ENCODE measurements around the gene ACADM.
"Not testable (repeated sequence)": the region's sequence is repeated elsewhere in the genome, so short reads cannot be mapped to it uniquely, and the experiment has no call there.

ACADM gene

GRCh38 chr1:75796376-75797272 lies 72.1 kb downstream of the ACADM start, which contains the start of gene MSH4:
Gene MSH4, plus strand, starts transcription at chr1:75796882. Its CDS starts 104 bp downstream, at chr1:75796986.
- Histone ChIP-seq H3K18ac (ENCODE audit: low read length) (no peak within 1 kb of the TSS), H2BK5ac (ENCODE audit: low read length) (no peak within 1 kb of the TSS), H3K23ac (ENCODE audit: low read length) (no peak within 1 kb of the TSS), H3K36me3 (ENCODE audit: control insufficient read depth, insufficient read depth, low read length) (peaks cover 10% of the 10 kb centered on the region), H3K27ac (ENCODE audit: low read depth, low read length) (no peak within 1 kb of the TSS), H4K8ac (ENCODE audit: low read depth, low read length) (no peak within 1 kb of the TSS), H3K4ac (ENCODE audit: low read depth, low read length) (no peak within 1 kb of the TSS), H3K79me1 (ENCODE audit: low read length) (no peaks in the 10 kb centered on the region), H3K9ac (ENCODE audit: low read length) (no peak within 1 kb of the TSS), H2BK15ac (replicated peaks; ENCODE audit: low read depth) (no peak within 1 kb of the TSS), H3K79me2 (ENCODE audit: control insufficient read depth, insufficient read depth, low read length) (peaks cover 3% of the 10 kb centered on the region), H3K4me3 (ENCODE audit: low read length) (no peak within 1 kb of the TSS), H3K27me3 (ENCODE audit: insufficient read depth, low read length, poor library complexity) (no peaks in the 10 kb centered on the region), H3K4me2 (ENCODE audit: low read length) (no peak within 1 kb of the TSS), H2AK5ac (ENCODE audit: low read length) (no peak within 1 kb of the TSS), H3K56ac (ENCODE audit: low read length) (no peak within 1 kb of the TSS), H3K4me1 (ENCODE audit: control insufficient read depth, low read depth, low read length) (no peaks in the 10 kb centered on the region), H2BK120ac (ENCODE audit: low read depth, low read length) (no peak within 1 kb of the TSS), H4K5ac (ENCODE audit: low read length) (no peak within 1 kb of the TSS)
- no CpG with 5 or more reads among the region's 34 CpGs for whole genome bisulfite sequencing (ENCODE audit: extremely low coverage, insufficient coverage, low lambda C conversion rate)
- no peak for DNase-seq

- Histone ChIP-seq H3K27me3 (ENCODE audit: insufficient read depth, low read length, poor library complexity) (no peaks in the 10 kb centered on the region), H2AK5ac (ENCODE audit: low read length) (no peak overlapping the region), H3K79me2 (ENCODE audit: control insufficient read depth, insufficient read depth, low read length) (peaks cover under 1% of the 10 kb centered on the region), H3K9ac (ENCODE audit: low read length) (no peak overlapping the region), H3K4me3 (ENCODE audit: low read length) (no peak overlapping the region), H3K27ac (ENCODE audit: low read depth, low read length) (no peak overlapping the region), H3K56ac (ENCODE audit: low read length) (no peak overlapping the region), H2BK15ac (replicated peaks; ENCODE audit: low read depth) (no peak overlapping the region), H3K23ac (ENCODE audit: low read length) (no peak overlapping the region), H4K5ac (ENCODE audit: low read length) (no peak overlapping the region), H3K4ac (ENCODE audit: low read depth, low read length) (no peak overlapping the region), H3K4me2 (ENCODE audit: low read length) (no peak overlapping the region), H3K36me3 (ENCODE audit: control insufficient read depth, insufficient read depth, low read length) (peaks cover 10% of the 10 kb centered on the region), H3K18ac (ENCODE audit: low read length) (no peak overlapping the region), H3K79me1 (ENCODE audit: low read length) (no peaks in the 10 kb centered on the region), H2BK120ac (ENCODE audit: low read depth, low read length) (no peak overlapping the region), H4K8ac (ENCODE audit: low read depth, low read length) (no peak overlapping the region), H2BK5ac (ENCODE audit: low read length) (no peak overlapping the region), H3K4me1 (ENCODE audit: control insufficient read depth, low read depth, low read length) (no peaks in the 10 kb centered on the region)
- no CpG with 5 or more reads among the region's 6 CpGs for WGBS (ENCODE audit: extremely low coverage, insufficient coverage, low lambda C conversion rate)
- peak; percentile 26 for DNase-seq
Observed at GRCh38 chr1:75797273-75797588, 72.7 kb downstream of the ACADM start.

GRCh38 chr1:75797606-75798216 lies 73.2 kb downstream of the ACADM start:
- DNase-seq: no peak
- no CpG with 5 or more reads among the region's 13 CpGs for WGBS (ENCODE audit: extremely low coverage, insufficient coverage, low lambda C conversion rate)

DNA sequence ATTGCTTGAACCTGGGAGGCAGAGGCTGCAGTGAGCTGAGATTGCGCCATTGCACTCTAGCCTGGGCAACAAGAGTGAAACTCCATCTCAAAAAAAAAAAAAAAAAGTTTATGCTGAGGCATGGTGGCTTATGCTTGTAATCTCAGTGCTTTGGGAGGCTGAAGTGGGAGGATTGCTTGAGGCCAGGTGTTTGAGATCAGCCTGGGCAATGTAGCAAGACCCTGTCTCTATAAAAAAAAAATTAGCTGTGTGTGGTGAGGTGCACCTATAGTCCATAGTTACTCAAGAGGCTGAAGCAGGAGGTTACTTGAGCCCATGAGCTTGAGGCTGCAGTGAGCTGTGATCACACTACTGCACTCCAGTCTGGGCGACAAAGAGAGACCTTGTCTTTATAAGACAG lies 77.0 kb downstream of the ACADM start:
- H3K4me1 ChIP-seq (ENCODE audit: control insufficient read depth, low read depth, low read length); H3K27ac ChIP-seq (ENCODE audit: low read depth, low read length); H3K9ac ChIP-seq (ENCODE audit: low read length); H3K4me2 ChIP-seq (ENCODE audit: low read length); H3K4ac ChIP-seq (ENCODE audit: low read depth, low read length); H3K4me3 ChIP-seq (ENCODE audit: low read length); H3K79me1 ChIP-seq (ENCODE audit: low read length); H3K23ac ChIP-seq (ENCODE audit: low read length); H2BK5ac ChIP-seq (ENCODE audit: low read length); H3K18ac ChIP-seq (ENCODE audit: low read length); H3K27me3 ChIP-seq (ENCODE audit: insufficient read depth, low read length, poor library complexity); H4K8ac ChIP-seq (ENCODE audit: low read depth, low read length); H3K79me2 ChIP-seq (ENCODE audit: control insufficient read depth, insufficient read depth, low read length); H2BK120ac ChIP-seq (ENCODE audit: low read depth, low read length); H2AK5ac ChIP-seq (ENCODE audit: low read length); H2BK15ac ChIP-seq (replicated peaks; ENCODE audit: low read depth); H3K56ac ChIP-seq (ENCODE audit: low read length); H4K5ac ChIP-seq (ENCODE audit: low read length); DNase-seq; H3K36me3 ChIP-seq (ENCODE audit: control insufficient read depth, insufficient read depth, low read length): not testable (repeated sequence)
- no CpG with 5 or more reads among the region's 2 CpGs for WGBS (ENCODE audit: extremely low coverage, insufficient coverage, low lambda C conversion rate)

More at GRCh38 chr1:75797606-75798216, 73.2 kb downstream of the ACADM start:
- Histone ChIP-seq H3K56ac (ENCODE audit: low read length) (no peak overlapping the region), H3K18ac (ENCODE audit: low read length) (no peak overlapping the region), H4K5ac (ENCODE audit: low read length) (no peak overlapping the region), H2BK5ac (ENCODE audit: low read length) (no peak overlapping the region), H2BK120ac (ENCODE audit: low read depth, low read length) (no peak overlapping the region), H3K4me2 (ENCODE audit: low read length) (no peak overlapping the region), H3K79me2 (ENCODE audit: control insufficient read depth, insufficient read depth, low read length) (no peaks in the 10 kb centered on the region), H3K27ac (ENCODE audit: low read depth, low read length) (no peak overlapping the region), H3K9ac (ENCODE audit: low read length) (no peak overlapping the region), H3K79me1 (ENCODE audit: low read length) (no peaks in the 10 kb centered on the region), H3K4me1 (ENCODE audit: control insufficient read depth, low read depth, low read length) (no peaks in the 10 kb centered on the region), H4K8ac (ENCODE audit: low read depth, low read length) (no peak overlapping the region), H3K4me3 (ENCODE audit: low read length) (no peak overlapping the region), H3K27me3 (ENCODE audit: insufficient read depth, low read length, poor library complexity) (no peaks in the 10 kb centered on the region), H3K36me3 (ENCODE audit: control insufficient read depth, insufficient read depth, low read length) (peaks cover 10% of the 10 kb centered on the region), H3K23ac (ENCODE audit: low read length) (no peak overlapping the region), H2BK15ac (replicated peaks; ENCODE audit: low read depth) (no peak overlapping the region), H2AK5ac (ENCODE audit: low read length) (no peak overlapping the region), H3K4ac (ENCODE audit: low read depth, low read length) (no peak overlapping the region)

- Histone ChIP-seq H4K8ac (ENCODE audit: low read depth, low read length) (no peak overlapping the region), H2BK5ac (ENCODE audit: low read length) (no peak overlapping the region), H3K18ac (ENCODE audit: low read length) (no peak overlapping the region), H3K4me1 (ENCODE audit: control insufficient read depth, low read depth, low read length) (no peaks in the 10 kb centered on the region), H4K5ac (ENCODE audit: low read length) (no peak overlapping the region), H2BK15ac (replicated peaks; ENCODE audit: low read depth) (no peak overlapping the region), H3K79me1 (ENCODE audit: low read length) (no peaks in the 10 kb centered on the region), H3K56ac (ENCODE audit: low read length) (no peak overlapping the region), H3K9ac (ENCODE audit: low read length) (no peak overlapping the region), H3K27ac (ENCODE audit: low read depth, low read length) (no peak overlapping the region), H2BK120ac (ENCODE audit: low read depth, low read length) (no peak overlapping the region), H3K4me3 (ENCODE audit: low read length) (no peak overlapping the region), H2AK5ac (ENCODE audit: low read length) (no peak overlapping the region), H3K27me3 (ENCODE audit: insufficient read depth, low read length, poor library complexity) (no peaks in the 10 kb centered on the region), H3K36me3 (ENCODE audit: control insufficient read depth, insufficient read depth, low read length) (no peaks in the 10 kb centered on the region), H3K4ac (ENCODE audit: low read depth, low read length) (no peak overlapping the region), H3K4me2 (ENCODE audit: low read length) (no peak overlapping the region), H3K79me2 (ENCODE audit: control insufficient read depth, insufficient read depth, low read length) (no peaks in the 10 kb centered on the region), H3K23ac (ENCODE audit: low read length) (no peak overlapping the region)
- DNase-seq: no peak
- no CpG with 5 or more reads among the region's 4 CpGs for whole genome bisulfite sequencing (ENCODE audit: extremely low coverage, insufficient coverage, low lambda C conversion rate)
Observed at GRCh38 chr1:75808921-75809320, 84.4 kb downstream of the ACADM start.

All from mesendoderm (in vitro differentiated cells).